GM21447 (cell line): Measurements from ENCODE around the gene MYZAP.

Experiments
- ATAC-seq: cut with Tn5 transposase; IDR thresholded peaks from one replicate; pipeline ENCODE4 v1.9.1; 2021; ENCODE audit not compliant: unreplicated experiment

MYZAP gene

GRCh38 chr15:57562196-57562769 lies 29.4 kb upstream of the MYZAP start:
- no peak for ATAC-seq

DNA sequence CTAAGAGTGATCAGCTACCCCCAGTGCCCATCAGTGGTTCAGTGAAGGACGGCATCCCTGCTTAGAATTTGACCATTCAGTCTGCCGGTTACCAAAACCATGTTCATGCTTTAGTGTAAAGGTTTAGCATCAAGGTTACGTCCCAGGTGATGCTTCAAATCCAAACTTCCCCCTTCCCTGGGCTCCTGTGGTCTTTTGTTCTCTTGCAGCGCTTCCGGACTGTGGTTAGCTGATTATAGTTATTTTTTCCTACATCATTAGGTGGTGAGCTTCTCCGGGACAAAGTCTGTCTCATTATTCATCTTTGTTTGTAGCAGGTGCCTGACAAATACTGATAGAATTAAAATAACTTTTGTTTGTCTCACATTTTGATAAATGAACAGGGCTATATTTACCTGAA lies 28.3 kb upstream of the MYZAP start:
- ATAC-seq: no peak

DNA sequence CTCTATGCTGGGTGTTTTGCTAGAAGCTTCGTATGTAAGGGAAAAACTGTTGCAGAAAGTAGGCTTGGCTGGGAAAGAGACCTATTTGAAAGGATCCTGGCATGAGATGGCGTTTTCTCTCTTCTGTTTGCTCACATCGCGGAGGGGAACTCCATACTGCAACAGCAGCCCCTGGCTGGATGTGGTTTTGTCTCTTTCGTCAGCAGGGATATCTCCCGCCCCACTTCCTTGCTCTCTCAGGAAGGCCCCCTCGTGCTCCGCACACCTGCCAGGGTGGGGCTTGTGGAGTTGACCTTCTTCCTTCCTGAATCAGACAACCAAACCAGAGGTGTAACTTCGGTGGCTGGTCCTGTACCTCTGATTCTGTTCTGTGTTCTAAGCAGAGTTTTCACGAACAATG lies 26.4 kb upstream of the MYZAP start:
- no peak for ATAC-seq

DNA sequence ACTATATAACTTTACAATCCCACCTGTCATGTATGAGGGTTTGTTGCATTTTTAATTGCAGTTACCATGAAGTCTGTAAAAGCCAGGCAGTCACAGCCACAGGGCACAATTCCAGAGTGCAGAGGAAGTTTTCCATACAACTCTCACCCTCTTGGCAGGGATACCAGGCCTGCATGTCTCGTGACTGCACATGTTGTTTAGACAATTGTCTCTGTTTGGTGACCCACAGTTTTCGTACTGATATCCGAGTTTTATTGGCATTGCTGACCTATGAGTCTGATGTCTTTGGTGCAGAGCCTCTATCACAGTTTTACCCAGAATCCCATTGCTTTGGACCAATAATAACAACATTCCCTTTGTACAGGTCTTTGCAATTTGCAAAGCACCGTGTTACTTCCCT lies 24.9 kb upstream of the MYZAP start:
- no peak for ATAC-seq

DNA sequence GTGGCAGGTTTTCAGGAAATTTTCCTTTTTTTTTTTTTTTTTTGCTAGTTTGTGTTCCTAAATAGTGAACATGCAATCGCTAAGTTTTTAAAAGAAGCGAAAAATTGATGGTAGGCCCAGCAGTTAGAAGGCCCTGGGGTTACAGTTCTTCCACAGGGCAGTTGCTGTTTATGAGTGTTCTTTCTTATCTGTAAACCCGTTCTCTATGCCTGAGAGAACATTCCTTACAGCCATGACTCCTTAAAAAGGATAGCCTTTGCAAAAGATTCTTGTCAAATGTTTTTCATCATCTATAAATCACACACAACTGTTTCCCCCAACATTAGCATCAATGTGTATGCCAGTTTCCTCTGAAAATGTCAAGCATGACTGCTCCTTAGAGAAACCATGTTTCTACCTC lies 23.8 kb upstream of the MYZAP start:
- no peak for ATAC-seq

- ATAC-seq: no peak
These were observed 23.4 kb upstream of the MYZAP start for GRCh38 chr15:57568299-57568698.

- ATAC-seq: no peak
These were observed 21.4 kb upstream of the MYZAP start for GRCh38 chr15:57570340-57570739.

- no peak for ATAC-seq
These were observed 20.7 kb upstream of the MYZAP start for GRCh38 chr15:57570994-57571393.

DNA sequence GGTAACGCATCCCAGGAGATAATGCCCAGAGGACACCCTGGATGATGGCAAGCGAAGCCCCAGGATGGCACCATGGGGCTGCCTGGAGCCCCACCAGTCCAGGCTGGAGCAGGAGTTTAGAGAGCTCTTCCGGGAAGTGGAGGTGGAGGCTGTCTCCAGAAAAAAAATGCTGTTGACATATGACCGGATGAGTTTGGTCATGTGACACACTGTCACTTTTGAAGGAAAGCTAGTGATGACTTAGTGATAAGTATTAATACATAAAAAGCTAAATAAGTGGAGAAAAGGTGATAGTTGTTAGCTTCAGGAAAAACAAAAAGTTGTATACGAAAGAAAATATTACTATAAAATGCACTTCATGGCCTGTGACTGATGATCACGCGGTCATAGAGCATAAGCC lies 20.0 kb upstream of the MYZAP start:
- no peak for ATAC-seq

DNA sequence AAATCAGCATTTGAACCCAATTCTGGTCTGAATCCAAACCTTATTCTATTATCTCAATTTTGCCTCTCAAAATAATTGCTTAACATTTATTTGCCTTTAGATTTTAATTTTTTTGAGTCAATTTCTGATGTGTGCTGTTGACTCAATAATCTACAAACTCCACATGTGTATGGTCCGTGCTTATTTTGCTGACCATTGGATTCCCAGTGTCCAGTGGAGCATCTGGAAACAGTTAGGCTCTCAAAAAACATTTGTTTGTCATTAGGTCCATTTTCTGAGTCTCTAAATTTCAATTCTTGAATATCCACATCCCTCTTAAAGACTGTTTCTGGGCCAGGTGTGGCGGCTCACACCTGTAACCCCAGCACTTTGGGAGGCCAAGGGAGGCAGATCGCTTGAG lies 19.2 kb upstream of the MYZAP start:
- ATAC-seq: no peak

- ATAC-seq: no peak
These were observed 18.6 kb upstream of the MYZAP start for GRCh38 chr15:57573151-57573550.

GRCh38 chr15:57575363-57575762 lies 16.3 kb upstream of the MYZAP start:
- ATAC-seq: no peak

GRCh38 chr15:57578288-57578900 lies 13.3 kb upstream of the MYZAP start:
- no peak for ATAC-seq

DNA sequence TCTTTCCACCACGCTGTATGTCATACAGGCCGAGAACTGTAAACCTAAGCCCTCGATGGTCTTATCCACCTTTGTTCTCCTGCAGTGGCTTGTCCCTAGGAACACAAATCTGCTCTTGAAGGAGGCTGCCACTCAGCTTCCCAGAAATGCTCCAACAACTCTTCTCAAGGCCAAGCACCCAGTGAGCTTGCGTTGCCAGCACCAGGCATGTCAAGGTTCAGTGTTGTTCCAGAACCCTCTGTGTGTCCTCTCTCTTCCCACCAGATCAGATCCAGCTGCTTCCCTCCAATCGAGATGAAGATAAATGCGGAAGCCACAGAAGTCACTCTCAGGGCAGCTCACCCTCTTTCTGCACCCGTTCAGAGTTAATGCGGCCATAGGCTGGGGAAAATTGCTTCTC lies 11.3 kb upstream of the MYZAP start:
- no peak for ATAC-seq

- no peak for ATAC-seq
These were observed 10.8 kb upstream of the MYZAP start for GRCh38 chr15:57580866-57581265.

DNA sequence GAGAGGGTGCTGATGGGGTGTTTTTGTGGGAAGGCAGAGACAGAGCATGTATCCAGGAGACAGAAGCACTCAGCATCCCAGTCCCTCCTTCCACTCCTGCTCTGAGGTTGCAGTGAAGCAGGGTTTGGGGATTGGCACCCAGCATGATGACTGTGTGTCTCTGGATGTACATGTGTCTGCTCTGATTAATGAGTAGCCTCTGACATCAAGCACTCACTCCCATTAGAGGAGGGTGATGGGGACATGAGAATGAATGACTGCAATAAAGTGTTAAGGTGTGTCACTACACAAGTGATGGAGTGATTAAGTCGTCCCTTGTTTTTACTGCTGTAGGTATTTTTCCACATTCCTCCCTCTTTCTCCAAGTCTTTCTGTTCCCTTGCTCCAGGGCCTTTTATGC lies 9.6 kb upstream of the MYZAP start:
- ATAC-seq: no peak

GRCh38 chr15:57583282-57583681 lies 8.4 kb upstream of the MYZAP start:
- no peak for ATAC-seq

- ATAC-seq: no peak
These were observed 8.0 kb upstream of the MYZAP start for GRCh38 chr15:57583720-57584119.

- no peak for ATAC-seq
These were observed 4.9 kb upstream of the MYZAP start for GRCh38 chr15:57586661-57587424.

DNA sequence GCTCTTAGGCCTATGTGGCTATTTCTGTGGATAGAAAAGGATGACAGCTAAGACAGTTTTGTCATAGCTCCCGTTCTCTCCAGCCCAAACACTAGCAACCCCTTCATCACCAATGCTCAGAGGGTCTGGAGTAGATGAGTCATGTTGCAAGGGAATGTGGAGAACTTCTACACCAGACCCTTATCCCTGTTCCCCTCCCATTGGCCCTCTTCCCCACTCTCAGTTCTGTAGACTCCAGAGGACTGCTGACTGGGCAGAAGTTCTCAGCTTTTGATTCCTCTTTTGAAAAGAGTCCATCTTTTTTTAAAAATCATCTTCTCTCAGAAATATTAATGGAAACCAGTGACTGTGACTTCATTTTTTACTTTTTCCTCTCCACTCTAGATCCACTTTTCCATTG lies 2.4 kb upstream of the MYZAP start:
- ATAC-seq: no peak

- ATAC-seq: no peak
These were observed 1.9 kb upstream of the MYZAP start for GRCh38 chr15:57589754-57590153.

GRCh38 chr15:57591237-57591821 lies 375 bp upstream of the MYZAP start:
- ATAC-seq: no peak
